HepG2 (cell line): ENCODE results near the gene WDR47. TPM values are rescaled to one million over a fixed set of nuclear protein-coding genes. Genes with fewer than 3 reads are reported as not detected.

Experiments used
- FUBP1 ChIP-seq: sonication (generic); formaldehyde crosslinking; IDR thresholded peaks from 2 replicates; pipeline ENCODE4 v1.5.1; 2020; ENCODE audit warnings: missing genetic modification reagents, mild to moderate bottlenecking, borderline replicate concordance
- HES4 ChIP-seq: sonication (generic); formaldehyde crosslinking; IDR thresholded peaks from 2 replicates; pipeline ENCODE4 v1.9.0; 2021; ENCODE audit warnings: mild to moderate bottlenecking, missing genetic modification reagents, borderline replicate concordance
- HMGXB3 ChIP-seq: sonication (generic); formaldehyde crosslinking; IDR thresholded peaks from 2 replicates; pipeline ENCODE4 v1.4.0; 2020; ENCODE audit warnings: missing genetic modification reagents, borderline replicate concordance
- NFKBIZ ChIP-seq: IDR thresholded peaks from 2 replicates; pipeline ENCODE4 v1.6.1; 2018; ENCODE audit warnings: missing genetic modification reagents, missing compliant biosample characterization
- SMAD1 ChIP-seq: sonication (generic); formaldehyde crosslinking; IDR thresholded peaks from 2 replicates; pipeline ENCODE4 v1.4.0; 2020; ENCODE audit warnings: missing genetic modification reagents, low read depth, mild to moderate bottlenecking, borderline replicate concordance
- SYNCRIP ChIP-seq: fragments of 200-400 bp; formaldehyde crosslinking; IDR thresholded peaks from 2 replicates; pipeline ENCODE4 v1.6.1; 2018; ENCODE audit warnings: mild to moderate bottlenecking, low read depth, low read length; ENCODE audit not compliant: insufficient read depth
- TFE3 ChIP-seq: IDR thresholded peaks from 2 replicates; pipeline ENCODE4 v1.6.1; 2016
- ZBED4 ChIP-seq: sonication (generic); formaldehyde crosslinking; IDR thresholded peaks from 2 replicates; pipeline ENCODE4 v1.4.0; 2020; ENCODE audit warnings: missing genetic modification reagents, borderline replicate concordance
- ZMYM4 ChIP-seq: sonication (generic); formaldehyde crosslinking; IDR thresholded peaks from 2 replicates; pipeline ENCODE4 v1.8.1; 2023; ENCODE audit warnings: mild to moderate bottlenecking, missing genetic modification reagents
- ZNF331 ChIP-seq: sonication (generic); formaldehyde crosslinking; IDR thresholded peaks from 2 replicates; pipeline ENCODE4 v1.4.0; 2020; ENCODE audit warnings: missing genetic modification reagents
- ZSCAN29 ChIP-seq: sonication (generic); formaldehyde crosslinking; conservative IDR thresholded peaks from 2 replicates; pipeline ENCODE4 v1.4.0; 2020; ENCODE audit warnings: mild to moderate bottlenecking, missing genetic modification reagents
- polyA plus RNA-seq, 8 experiments: library from polyadenylated mRNA; depleted of rRNA in 3 of 8; stranded (reverse) in 7 of 8; unstranded in 1 of 8; fragments of >200 nt; fragmentation: Illumina TruSeq in 4 of 8; extraction: Trizol in 4 of 8; gene quantifications; 2 replicates each; pipeline versions ENCODE4 v1.2.1 to v1.2.3, GENCODE V29; 2011 to 2016; ENCODE audit warnings: low read depth in 4 of 8, missing spikeins in 1 of 8, mixed read lengths in 1 of 8; ENCODE audit not compliant: insufficient read depth in 1 of 8
- total RNA-seq, 5 experiments: library from RNA; depleted of rRNA; stranded (reverse); fragments of >200 nt; fragmentation: Illumina TruSeq; extraction: Trizol; gene quantifications; 2 replicates each; pipeline ENCODE4 v1.2.3, GENCODE V29; 2016; ENCODE audit warnings: low read depth in 1 of 5
- TF ChIP-seq, protein P1 (sequence below): sonication (generic); formaldehyde crosslinking; IDR thresholded peaks from 2 replicates; pipeline ENCODE4 v1.4.0; 2020; ENCODE audit warnings: missing genetic modification reagents, borderline replicate concordance

The WDR47 gene
- total and polyA plus RNA-seq, 2 of the 13 experiments (the other 11 are each of a cell fraction or from before 2014, with no cell fraction given), result 4.3 to 5.9 TPM

DNA sequence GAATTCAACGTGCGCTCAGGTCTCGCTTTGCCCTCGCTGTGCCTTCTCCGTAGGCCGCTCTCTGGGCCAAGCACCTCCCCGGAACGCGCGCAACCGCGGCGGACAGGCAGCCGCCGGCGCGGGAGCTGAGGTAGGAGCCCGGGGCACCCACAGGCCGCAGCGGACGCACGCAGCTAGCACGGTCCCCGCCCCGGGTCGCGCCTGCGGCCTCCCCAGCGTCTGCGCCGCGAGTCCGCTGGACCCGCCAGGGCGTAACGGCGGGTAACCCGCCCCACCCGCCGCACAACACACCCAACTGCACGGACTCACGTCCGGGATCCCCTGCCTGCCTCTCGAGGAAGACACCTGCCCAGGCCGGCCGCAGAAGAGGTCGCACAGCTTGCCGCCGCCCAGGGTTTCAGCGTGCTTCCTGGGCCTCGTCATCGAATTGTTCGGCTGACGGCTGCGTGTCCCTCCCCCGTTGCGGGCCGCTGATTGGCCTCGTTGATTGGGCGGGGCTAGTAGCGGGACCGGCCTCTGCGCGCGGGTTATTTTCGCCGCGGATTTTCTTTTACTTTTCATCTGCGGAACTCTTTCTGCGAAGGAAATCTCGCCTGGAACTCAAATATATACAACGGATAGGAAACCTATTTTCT, 78.7 kb downstream of the WDR47 start, which contains the start of gene CLCC1 (continued):
- TF ChIP-seq, protein P1, sequence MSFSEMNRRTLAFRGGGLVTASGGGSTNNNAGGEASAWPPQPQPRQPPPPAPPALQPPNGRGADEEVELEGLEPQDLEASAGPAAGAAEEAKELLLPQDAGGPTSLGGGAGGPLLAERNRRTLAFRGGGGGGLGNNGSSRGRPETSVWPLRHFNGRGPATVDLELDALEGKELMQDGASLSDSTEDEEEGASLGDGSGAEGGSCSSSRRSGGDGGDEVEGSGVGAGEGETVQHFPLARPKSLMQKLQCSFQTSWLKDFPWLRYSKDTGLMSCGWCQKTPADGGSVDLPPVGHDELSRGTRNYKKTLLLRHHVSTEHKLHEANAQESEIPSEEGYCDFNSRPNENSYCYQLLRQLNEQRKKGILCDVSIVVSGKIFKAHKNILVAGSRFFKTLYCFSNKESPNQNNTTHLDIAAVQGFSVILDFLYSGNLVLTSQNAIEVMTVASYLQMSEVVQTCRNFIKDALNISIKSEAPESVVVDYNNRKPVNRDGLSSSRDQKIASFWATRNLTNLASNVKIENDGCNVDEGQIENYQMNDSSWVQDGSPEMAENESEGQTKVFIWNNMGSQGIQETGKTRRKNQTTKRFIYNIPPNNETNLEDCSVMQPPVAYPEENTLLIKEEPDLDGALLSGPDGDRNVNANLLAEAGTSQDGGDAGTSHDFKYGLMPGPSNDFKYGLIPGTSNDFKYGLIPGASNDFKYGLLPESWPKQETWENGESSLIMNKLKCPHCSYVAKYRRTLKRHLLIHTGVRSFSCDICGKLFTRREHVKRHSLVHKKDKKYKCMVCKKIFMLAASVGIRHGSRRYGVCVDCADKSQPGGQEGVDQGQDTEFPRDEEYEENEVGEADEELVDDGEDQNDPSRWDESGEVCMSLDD (CRISPR knock-in tag), result 0 out of 2 replicates have a peak, but pooled peaks have one; percentile 21
- TF ChIP-seq SYNCRIP (no peak), TFE3 (CRISPR knock-in tag) (peak; percentile 47; the same call in 1 of the 2 replicates), FUBP1 (CRISPR knock-in tag) (no peak), ZSCAN29 (CRISPR knock-in tag) (peak; percentile 80; the same call in 1 of the 2 replicates), ZNF331 (CRISPR knock-in tag) (peak; percentile 82), SMAD1 (CRISPR knock-in tag) (no peak), NFKBIZ (0 out of 2 replicates have a peak, but pooled peaks have one; percentile 43), ZBED4 (CRISPR knock-in tag) (peak; percentile 52; the same call in 1 of the 2 replicates), HES4 (CRISPR knock-in tag) (peak; percentile 85; the same call in 1 of the 2 replicates), HMGXB3 (peak; percentile 41; the same call in 1 of the 2 replicates), ZMYM4 (CRISPR knock-in tag) (peak; percentile 92)
